Umbilical cord (tissue), 2 donors: ENCODE measurements around the gene HSPA9. TPM values are rescaled to one million over a fixed set of nuclear protein-coding genes. Genes with fewer than 3 reads are reported as not detected.
A peak's percentile ranks its signal among the peaks of the same experiment; 100 is the strongest.

Experiments used
- DNase-seq: peaks from one replicate; pipeline ENCODE4 v3.0.0-alpha.2; 2015; ENCODE audit warnings: low spot score
- total RNA-seq: library from RNA; depleted of rRNA; stranded (reverse); fragments of >200 nt; gene quantifications from one replicate; pipeline ENCODE4 v1.2.3, GENCODE V29; 2014; ENCODE audit warnings: low replicate concordance; ENCODE audit not compliant: insufficient read depth

The HSPA9 gene
- total RNA-seq, 1 donor from 2014 or later: 98.5 TPM

DNA sequence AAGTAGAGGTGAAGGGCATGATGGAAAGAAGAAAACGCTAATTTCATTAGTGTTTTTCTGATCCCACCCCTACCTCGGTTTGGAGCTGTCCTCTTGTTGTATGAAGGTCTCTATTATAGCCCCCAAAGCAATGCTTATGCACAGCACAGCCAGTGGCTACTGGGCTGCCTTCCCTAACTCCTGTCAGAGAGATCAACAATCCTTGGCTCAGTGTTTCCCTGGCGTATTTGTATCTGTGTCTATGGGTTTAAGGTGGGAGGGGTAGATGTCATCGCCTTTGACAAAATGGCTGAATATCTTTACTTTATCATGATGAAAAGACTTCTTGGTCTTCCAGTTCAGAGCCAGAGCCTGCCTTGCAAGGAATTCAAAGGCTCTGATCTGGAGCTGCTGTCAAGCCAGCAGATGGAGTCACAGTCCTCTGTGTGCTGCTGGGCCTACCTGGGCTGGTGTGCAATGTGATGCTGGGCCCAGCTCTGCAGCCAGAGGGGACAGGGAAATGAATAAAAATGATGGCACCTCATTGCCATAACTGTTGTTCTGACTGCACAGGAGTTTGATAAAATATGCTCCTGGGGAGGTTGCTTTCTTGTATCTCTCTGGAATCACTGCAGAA lies 20.1 kb upstream of the HSPA9 start:
- peak; percentile 45 for DNase-seq

DNA sequence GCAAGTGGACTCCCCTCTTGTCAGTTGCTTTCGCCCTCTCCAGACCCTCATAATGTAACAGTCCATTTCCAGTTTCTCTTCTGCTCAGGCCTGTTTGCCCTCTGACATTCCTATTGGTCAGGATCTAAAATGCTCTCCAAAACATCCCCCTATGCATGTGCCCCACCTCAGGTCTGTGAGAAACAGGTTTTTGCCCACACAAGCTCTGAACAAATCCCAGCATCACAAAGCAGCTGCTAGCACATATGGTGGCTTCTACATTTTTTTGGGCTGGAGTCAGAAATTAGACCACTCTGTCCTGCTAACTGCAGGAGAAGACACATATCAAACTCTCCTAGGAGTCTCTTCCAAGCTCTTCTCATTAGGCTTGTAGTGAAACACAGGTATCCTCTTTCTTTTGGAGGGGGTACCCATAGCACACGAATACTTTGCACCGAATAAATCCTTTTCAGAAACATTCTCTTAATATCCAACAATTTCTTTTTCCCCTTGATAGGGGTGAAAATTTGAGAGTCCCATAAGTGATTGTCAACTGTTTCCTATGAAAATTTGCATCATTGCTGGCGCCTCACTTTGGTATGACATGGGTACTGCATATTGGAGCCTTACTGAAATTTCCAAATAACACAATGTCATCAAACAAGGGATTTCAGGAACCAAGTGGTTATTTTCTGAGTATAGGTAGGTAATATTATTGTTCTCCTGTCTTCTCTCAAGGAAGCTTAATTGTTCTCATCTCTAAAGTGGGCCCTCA lies 19.3 kb upstream of the HSPA9 start:
- no peak for DNase-seq

DNA sequence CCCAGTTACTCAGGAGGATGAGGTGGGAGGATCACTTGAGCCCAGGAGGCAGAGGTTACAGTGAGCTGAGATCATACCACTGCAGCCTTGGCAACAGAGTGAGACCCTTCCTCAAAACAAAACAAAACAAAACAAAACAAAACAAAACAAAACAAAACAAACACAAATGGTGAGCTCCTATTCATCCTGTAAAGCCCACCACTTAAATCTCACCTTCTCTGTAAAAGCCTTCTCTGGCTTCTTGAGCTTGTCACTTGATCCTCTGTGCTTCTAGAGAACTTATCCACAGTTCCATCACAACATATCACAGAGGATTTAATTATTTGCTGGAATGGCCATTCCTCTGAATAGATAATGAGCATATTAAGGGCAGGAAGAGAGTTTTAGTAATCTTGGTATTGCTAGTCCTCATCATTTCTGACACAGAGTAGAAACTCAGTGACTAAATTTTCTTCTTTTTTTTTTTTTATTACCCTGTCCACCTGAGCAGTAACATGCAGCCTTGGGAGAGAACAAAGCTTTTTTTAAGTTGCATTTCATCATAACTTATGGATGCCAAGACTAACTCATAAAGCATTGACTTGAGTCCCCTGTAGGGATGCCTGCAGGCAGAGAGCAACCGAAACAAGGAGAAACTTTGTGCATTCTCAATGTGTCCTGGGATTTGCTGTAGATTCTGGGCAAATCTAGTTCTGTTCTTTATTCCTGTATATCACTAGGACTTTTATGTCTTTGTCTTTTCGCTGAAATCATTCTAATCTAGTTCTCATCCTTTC lies 13.0 kb upstream of the HSPA9 start:
- DNase-seq: no peak

DNA sequence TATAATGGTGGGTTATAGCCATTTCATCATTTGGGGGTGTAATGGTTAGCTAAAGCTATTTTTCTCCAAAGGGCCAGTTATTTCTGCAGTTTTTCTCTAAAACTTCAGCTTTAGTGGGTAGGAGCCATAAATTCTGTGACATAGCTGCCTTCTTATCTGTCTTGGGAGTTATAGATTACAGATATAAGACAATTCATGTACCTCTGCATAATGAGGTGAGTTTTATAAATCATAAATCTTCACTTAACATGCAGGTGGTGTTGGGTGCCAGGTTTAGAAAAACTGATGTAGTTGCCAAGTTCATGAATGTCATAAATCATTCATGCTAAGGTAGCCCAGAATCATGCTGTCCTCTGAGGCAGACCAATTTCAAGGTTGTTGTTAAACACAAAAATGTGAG lies 10.0 kb upstream of the HSPA9 start:
- DNase-seq: no peak

DNA sequence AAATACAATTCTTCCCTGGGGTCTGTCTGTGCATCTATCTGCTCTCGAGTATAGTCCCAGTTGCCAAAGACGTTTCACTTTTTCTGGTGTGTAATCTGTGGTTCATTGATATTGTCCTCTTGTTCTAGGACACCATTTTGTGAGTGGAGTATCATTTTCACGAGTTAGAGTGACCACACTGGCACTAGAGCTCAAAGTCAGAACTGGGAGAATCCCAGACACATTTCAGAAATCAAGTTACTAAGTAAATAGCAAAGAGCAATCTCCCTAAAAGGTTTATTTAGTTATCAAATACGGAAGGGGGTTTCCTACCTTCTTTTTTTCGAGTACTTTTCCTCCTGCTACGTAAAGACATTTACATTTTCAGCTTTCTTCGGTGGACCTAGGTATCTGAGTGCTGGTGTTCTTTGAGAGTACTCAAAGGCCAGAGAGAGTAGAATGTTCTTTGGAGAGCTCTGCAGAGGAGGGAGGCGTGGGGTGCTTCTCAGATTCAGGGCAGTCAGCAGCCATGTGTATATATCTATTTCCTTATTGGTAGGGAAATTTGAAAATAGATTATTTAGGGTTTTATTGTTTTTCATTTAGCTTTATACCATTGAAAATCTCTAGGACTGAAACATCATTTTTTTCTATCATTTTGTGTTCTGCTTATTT lies 8.9 kb upstream of the HSPA9 start:
- DNase-seq: no peak

DNA sequence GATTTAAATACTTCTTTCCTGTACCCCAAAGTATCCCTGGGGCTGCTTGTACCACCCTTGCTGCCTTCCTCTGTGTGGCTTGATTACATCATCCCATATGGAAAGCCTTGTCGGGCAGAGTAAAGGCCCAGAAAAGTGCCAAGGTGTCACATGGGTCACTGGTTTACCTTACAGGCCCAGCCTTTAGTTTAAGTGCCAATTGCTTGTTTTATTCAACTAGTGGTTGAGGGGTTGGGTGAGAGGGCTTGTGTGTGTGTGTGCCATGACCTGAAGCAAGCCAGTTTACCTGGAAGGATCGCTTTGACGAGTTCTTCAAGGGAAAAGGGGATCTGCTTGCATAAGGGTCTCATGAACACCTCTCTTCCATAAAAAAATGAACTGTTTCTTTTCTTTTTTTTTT lies 7.8 kb upstream of the HSPA9 start:
- no peak for DNase-seq

DNA sequence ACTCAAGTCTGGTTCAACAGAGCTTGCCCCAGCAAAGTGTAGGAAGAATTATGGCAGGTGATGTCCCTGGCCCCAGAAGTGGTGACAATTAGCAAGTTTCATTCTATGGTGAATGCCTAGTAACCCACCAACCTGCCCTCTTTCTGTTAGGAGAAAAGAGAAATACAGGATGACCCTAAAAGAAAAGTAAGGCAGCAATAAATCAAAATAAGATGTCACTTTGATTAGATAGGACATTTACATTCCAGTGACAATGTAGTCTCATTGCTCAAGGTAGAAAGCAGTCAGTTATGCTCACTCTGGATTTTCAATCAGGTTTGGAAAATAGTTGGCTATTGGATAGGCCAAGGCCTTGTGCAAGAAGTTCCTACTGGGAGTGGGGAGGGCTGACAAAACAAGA lies 5.6 kb upstream of the HSPA9 start:
- DNase-seq: no peak

DNA sequence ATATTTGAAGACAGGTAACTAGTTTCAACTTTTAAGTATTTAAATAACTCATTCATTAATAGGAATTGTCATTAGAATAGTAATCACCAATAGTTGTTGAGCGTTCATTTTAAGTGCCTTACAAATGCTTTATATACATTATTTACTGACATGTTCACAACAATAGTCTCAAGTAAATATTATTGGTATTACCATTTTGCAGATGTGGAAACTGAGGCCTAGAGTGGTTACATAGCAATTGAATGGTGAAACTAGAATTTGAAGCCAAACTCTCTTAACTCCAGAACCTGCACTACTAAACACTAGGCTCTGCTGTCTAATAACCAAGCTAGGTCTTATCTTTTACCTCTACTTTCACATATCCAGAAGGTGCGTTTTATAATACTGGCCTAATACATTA lies 4.8 kb upstream of the HSPA9 start:
- no peak for DNase-seq

DNA sequence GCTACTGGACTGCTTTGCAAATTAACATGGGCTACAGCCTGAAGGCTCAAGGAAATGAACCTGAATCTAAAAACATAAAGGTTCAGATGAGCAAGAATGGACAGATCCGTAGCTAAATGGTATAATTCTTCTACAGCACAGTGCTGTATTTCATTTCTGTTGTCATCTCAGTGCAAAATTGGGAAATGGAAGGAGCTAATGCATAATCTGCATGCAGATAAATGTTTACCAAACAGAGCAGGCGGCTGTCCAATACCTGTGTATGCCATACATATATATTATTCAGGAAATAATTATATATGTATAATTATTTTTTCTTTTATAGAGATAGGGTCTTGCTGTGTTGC lies 4.3 kb upstream of the HSPA9 start:
- no peak for DNase-seq

DNA sequence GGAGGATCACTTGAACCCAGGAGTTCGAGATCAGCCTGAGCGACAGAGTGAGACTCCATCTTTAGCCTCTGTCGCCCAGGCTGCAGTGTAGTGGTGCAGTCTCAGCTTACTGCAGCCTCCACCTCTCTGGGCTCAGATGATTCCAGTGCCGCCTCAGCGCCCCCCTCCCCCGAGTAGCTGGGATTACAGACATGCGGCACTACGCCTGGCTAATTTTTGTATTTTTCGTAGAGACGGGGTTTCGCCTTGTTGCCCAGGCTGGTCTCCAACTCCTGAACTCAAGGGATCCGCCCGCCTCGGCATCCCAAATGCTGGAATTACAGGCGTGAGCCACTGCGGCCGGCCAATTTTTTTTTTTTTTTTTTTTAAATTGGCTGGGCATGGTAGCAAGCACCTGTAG lies 2.3 kb upstream of the HSPA9 start:
- no peak for DNase-seq

DNA sequence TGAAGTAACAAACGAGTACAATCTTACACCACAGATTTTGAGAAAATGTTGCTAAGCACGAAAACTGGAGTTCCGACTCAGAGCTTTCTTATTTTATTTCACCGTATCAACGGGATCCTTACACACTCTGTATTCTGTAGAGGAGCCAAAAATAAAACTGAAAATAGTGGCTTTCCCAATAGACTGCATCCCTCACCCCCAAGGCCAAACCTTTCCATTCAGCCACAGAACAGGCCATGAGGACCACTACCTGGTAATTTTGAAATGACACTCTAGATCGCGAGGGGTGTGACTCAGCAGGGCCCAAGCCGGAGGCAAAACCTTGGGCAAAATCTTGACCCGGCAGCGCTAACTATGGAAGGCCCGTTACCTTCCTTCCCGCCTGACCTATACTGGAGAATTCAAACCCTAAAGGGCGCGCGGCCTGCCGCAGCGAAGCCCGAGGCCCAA lies 432 bp downstream of the HSPA9 start:
- no peak for DNase-seq

DNA sequence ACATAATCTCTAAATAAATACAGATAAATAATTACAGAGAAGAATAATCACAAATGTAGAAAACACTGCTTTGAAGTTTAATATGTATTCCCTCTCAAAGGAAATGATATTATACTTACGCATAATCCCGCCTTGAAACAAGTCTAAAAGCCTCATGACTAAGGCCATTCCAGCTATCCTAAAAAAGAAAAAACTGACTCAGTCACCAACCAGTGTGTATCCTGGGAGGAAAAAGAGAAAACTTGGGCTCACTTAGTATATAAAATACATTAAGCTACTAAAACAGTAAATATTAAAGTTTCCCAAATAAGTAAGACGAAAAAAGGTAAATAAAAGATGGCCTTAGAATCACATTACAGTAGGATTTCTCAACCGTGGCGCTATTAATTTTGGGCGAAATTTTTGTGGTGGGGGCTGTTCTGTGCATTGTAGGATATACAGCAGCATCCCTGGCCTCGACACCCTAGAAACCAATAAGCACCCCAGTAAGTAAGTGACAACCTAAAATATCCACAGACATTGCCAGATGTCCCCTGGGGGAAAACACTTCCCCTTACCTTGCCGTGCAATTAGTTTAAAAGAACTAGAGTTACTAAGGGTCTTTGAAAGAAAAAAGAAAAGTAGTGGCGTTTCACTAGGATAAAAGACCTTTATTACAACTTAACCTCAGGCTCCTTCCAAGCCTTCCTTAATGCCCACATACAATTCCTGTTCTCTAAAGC lies 1.1 kb downstream of the HSPA9 start:
- no peak for DNase-seq

DNA sequence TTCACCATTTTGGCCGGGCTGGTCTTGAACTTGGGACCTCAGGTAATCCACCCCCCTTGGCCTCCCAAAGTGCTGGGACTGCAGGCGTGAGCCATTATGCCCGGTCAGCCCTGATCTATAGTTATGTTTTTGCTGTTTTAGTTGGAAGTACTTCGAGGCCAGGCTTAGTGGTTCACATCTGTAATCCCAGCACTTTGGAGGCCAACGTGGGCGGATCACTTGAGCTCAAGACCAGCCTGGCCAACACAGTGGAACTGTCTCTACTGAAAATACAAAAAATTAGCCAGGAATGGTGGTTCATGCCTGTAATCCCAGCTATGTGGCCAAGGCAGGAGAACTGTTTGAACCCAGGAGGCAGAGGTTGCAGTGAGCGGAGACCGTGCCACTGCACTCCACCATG lies 2.0 kb downstream of the HSPA9 start:
- DNase-seq: no peak

DNA sequence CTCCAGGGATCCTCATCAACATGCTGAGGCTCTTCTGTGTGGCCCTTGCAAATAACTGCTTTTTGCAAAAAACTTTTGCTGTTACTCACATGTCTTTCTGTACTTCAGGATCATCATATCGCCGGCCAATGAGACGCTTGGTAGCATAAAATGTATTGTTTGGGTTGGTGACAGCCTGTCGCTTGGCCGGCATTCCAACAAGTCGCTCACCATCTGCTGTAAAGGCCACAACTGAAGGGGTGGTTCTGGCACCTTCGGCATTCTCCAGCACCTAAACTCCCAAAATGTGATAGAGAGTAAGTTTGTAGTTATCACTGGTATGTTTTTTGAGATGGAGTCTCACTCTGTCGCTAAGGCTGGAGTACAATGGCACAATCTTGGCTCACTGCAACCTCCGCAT lies 4.3 kb downstream of the HSPA9 start:
- DNase-seq: no peak

DNA sequence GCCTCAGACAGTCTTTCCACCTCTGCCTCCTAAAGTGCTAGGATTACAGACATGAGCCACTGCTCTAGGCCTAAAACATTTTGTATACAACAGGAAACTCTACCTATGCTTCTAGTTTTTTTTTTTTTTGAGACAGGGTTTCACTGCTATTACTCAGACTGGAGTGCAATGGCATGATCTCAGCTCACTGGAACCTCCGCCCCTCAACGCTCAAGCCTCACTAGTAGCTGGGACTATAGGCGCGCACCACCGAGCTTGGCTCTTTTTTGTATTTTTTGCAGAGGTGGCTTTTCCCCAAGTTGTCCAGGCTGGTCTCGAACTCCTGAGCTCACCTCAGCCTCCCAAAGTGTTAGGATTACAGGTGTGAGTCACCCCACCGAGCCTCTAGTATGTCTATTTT lies 5.4 kb downstream of the HSPA9 start:
- no peak for DNase-seq

DNA sequence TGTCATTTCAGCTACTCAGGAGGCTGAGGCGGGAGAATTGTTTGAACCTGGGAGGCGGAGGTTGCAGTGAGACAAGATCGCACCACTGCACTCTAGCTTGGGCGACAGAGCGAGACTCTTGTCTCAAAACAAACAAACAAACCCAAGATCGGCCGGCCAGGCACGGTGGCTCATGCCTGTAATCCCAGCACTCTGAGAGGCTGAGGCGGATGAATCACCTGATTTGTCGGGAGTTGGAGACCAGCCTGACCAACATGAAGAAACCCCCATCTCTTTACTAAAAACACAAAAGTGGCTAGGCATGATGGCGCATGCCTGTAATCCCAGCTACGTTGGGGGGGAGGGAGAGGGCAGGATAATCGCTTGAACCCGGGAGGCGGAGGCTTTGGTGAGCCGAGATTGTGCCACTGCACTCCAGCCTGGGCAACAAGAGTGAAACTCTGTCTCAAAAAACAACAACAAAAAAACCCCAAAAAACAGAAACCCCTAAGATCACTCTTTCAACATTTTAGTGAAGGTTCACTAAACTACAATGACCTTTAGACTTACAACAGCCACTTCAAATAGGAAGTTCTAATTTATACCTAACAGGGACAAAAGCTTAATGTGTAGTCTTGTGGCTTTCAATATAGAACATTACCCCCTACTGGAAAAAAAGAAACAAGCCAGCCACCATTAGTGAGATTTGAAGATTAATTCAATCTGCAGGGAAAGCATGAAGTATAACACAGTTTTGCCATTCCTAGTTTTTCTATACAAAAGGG lies 7.0 kb downstream of the HSPA9 start:
- DNase-seq: no peak

DNA sequence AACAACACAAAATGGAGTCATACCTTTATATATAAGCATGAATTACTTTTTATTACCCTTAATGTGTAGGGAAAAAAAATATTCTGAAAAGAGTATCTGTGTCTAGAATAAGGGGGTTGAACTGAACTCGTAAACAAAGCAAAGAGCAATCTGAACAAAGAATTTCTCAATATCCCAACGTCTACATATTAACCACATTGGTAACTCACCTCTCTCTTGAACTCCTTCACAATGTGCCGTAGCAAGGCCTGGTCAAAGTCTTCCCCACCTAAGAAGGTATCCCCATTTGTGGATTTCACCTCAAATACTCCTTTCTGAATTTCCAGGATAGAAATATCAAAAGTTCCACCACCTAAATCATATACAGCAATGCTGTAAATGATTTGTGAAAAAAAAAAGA lies 8.4 kb downstream of the HSPA9 start:
- DNase-seq: no peak

DNA sequence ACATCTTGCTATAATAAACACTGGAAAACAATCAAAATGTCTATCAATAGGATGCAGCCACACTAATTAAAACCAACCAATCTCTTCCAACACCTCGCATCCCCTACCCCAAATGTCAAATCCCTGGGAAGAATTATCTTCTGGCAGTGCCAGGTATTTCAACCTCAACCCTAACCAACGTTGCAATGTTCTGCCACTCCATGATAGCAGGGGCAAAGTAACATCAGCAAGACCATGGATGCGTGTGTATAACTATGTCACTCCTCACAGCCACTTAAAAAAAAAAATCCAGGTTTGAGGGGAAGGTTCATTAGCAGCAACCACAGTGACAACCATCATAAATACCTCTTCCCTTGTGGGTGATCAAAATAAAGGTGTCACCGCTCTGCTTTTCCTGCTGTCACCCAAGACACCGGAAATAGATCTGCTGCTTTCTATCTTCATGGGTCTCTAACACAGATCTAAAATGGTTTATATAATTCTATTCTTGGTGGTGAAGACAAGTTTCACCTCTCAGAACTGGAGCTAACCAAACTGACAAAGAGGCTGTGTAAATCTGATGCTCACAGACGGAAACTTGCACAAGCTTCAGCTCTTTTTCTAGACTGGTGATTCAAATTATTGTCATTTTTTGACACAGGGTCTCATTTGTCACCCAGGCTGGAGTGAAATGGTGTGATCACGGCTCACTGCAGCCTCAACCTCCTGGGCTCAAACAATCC lies 9.9 kb downstream of the HSPA9 start:
- no peak for DNase-seq

DNA sequence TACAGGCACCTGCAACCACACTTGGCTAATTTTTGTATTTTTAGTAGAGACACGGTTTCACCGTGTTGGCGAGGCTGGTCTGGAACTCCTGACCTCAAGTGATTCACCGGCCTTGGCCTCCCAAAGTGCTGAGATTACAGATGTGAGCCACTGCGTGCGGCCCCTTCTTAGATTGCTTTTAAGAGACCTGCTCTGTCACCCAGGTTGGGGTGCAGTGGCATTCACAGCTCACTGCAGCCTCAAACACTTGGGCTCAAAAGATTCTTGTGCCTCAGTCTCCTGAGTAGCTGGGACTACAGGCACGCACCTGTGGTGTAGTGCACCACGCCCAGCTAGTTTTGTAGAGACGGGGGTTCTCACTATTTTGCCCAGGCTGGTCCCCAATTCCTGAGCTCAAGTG lies 11.0 kb downstream of the HSPA9 start:
- no peak for DNase-seq
